ENCODE data around the gene GSK3A. TPM values are rescaled to one million over a fixed set of nuclear protein-coding genes. Genes with fewer than 3 reads are reported as not detected.

Gene GSK3A
- total RNA-seq, 1 donor: 18.3 TPM

GRCh38 chr19:42276821-42277220, 34.4 kb upstream of the GSK3A start:
- H3K4me3 ChIP-seq (ENCODE audit: low read depth, low read length): no peak overlapping the region
- TF ChIP-seq, protein P1, sequence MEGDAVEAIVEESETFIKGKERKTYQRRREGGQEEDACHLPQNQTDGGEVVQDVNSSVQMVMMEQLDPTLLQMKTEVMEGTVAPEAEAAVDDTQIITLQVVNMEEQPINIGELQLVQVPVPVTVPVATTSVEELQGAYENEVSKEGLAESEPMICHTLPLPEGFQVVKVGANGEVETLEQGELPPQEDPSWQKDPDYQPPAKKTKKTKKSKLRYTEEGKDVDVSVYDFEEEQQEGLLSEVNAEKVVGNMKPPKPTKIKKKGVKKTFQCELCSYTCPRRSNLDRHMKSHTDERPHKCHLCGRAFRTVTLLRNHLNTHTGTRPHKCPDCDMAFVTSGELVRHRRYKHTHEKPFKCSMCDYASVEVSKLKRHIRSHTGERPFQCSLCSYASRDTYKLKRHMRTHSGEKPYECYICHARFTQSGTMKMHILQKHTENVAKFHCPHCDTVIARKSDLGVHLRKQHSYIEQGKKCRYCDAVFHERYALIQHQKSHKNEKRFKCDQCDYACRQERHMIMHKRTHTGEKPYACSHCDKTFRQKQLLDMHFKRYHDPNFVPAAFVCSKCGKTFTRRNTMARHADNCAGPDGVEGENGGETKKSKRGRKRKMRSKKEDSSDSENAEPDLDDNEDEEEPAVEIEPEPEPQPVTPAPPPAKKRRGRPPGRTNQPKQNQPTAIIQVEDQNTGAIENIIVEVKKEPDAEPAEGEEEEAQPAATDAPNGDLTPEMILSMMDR (IDR thresholded peaks at IDR 0.05; ENCODE audit: insufficient read depth, low read length): no peak
- no peak for DNase-seq (ENCODE audit: low read depth)

DNA sequence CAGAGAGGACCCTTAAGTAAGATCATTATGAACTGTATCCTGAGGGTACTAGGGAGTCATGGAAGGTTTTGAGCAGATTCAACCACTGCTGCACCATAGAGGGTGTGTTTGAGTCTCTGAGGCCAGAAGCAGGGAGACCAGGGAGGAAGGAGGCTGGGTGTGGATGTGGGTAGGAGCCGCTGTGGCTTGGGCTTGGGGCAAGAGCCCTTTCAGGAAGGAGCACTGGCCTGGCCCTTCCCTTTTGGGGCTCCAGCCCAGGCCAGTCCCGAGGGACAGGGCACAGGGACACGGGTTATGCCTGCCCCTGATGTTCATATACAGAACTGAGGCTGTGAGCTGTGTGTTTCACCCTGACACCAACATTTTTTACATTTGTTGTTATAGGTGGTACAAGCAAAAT, 33.9 kb upstream of the GSK3A start:
- DNase-seq (ENCODE audit: low read depth): no peak
- TF ChIP-seq, protein P1 (IDR thresholded peaks at IDR 0.05; ENCODE audit: insufficient read depth, low read length): no peak
- no peak overlapping the region for H3K4me3 ChIP-seq (ENCODE audit: low read depth, low read length)

- TF ChIP-seq, protein P1 (IDR thresholded peaks at IDR 0.05; ENCODE audit: insufficient read depth, low read length): no peak
- no peak for DNase-seq (ENCODE audit: low read depth)
- H3K4me3 ChIP-seq (ENCODE audit: low read depth, low read length): peak overlapping the region; percentile 17
Measured at GRCh38 chr19:42275517-42275916, 33.1 kb upstream of the GSK3A start.

DNA sequence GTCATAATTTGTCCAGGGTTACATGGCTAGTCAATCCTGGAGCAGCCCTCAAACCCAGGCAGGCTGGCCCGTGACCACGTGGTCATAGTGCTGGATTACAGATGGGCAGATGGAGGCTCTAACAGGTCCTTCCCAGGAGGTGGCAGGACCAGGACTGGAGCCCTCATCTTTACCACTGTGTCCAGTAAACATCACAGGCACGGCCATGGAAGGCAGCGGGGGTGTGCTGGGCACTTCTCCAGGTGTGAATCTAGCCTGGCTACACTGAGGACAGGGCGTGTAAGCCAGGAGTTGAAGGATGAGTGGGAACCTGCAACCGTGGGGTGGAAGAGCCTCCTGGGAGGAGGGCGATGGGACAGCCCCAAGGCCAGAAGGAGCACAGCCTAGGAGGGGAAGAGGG, 32.7 kb upstream of the GSK3A start:
- peak overlapping the region; percentile 25 for H3K4me3 ChIP-seq (ENCODE audit: low read depth, low read length)
- TF ChIP-seq, protein P1 (IDR thresholded peaks at IDR 0.05; ENCODE audit: insufficient read depth, low read length): no peak
- DNase-seq (ENCODE audit: low read depth): no peak

- no peak for DNase-seq (ENCODE audit: low read depth)
- TF ChIP-seq, protein P1 (IDR thresholded peaks at IDR 0.05; ENCODE audit: insufficient read depth, low read length): no peak
- no peak overlapping the region for H3K4me3 ChIP-seq (ENCODE audit: low read depth, low read length)
Measured at GRCh38 chr19:42274065-42274682, 31.8 kb upstream of the GSK3A start.

- TF ChIP-seq, protein P1 (IDR thresholded peaks at IDR 0.05; ENCODE audit: insufficient read depth, low read length): no peak
- H3K4me3 ChIP-seq (ENCODE audit: low read depth, low read length): no peak overlapping the region
Measured at GRCh38 chr19:42273407-42274064, 31.1 kb upstream of the GSK3A start.

More at GRCh38 chr19:42273407-42274064, 31.1 kb upstream of the GSK3A start:
- DNase-seq (ENCODE audit: low read depth): no peak
